Middle frontal gyrus (tissue), 1 donor: ENCODE measurements around the gene NTMT1.

Experiments
- DNase-seq: peaks from one replicate; pipeline ENCODE4 v3.0.0-alpha.2; 2015; ENCODE audit warnings: low spot score; ENCODE audit errors: extremely low spot score

NTMT1 gene

GRCh38 chr9:129596541-129597331, 29.2 kb upstream of the NTMT1 start:
- DNase-seq, result no peak

DNA sequence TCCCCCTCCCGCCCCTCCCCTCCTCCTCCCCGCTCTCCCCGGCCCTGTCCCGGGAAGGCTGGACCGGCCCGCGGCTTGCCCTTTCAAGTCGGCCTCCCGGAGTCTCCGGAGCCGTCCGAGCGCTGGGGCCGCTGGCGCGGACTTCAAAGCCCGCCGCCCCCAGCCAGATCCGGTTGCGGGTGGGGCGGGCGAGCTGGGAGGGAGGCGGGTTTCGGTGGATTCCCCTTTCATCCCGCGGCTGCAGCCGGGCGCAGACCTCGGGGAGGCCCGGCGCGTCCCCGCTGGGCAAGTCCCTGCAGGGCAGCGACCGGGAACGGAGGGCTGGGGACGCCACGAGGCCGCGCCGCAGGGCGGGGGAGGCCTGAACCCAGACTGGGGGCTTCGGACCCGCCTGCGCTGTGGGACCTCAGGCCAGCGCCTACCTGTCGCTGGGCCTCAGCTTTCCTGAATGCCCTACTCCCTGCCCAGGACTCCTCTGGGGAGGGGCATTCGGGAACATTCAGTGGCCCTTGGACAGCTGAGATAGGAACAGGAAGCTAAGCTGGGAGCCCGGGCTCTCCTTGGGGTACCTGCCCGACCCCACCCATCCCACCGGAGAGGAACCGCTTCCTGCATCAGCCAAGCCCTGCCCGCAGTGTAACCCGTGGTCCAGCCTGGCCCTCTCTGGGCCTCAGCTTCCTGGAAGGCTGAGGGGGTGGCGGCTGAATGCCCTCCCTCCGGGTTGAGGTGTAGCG, 28.4 kb upstream of the NTMT1 start:
- no peak for DNase-seq

GRCh38 chr9:129598089-129598596, 27.8 kb upstream of the NTMT1 start:
- no peak for DNase-seq

- no peak for DNase-seq
Observed at GRCh38 chr9:129601082-129601674, 24.8 kb upstream of the NTMT1 start.

DNA sequence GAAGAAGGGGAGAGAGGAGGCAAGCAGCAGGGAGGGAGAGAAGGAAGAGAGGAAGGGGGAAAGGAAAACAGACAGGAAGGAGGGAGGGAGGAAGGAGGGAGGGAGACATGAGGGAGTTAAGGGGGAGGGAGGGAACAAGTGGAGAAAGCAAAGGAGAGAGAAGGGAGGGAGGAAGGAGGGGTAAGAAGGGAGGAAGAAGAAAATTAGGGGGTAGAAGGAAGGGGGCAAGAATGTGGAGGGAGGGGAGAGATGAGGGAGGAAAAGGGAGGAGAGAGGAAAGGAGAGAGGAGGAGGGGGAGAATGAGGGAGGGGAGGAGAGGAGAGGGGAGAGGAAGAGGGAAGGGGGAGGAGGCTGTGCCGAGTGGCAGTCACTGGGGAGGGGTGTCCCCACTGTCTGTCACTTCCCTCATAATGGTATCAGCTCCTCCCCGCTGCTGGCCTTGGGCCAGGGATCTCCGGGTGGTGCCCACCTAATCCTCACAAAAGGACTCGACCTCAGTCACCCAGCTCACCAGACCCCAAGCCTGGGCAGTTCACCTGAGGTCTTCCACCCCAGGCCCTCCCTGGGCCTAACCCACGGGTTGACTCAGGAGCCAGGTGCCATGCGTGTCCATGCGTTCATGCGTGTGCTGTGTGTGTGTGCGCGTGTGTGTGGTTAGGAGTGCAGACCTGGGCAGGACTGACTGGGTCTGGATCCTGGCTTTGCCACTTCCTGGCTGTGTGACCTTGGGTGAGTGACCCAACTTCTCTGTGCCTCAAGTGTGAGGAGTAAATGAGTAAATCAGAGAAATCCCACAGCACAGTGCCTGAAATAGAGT, 23.2 kb upstream of the NTMT1 start:
- DNase-seq, result no peak

- DNase-seq, result no peak
Observed at GRCh38 chr9:129604056-129604765, 21.8 kb upstream of the NTMT1 start.

DNA sequence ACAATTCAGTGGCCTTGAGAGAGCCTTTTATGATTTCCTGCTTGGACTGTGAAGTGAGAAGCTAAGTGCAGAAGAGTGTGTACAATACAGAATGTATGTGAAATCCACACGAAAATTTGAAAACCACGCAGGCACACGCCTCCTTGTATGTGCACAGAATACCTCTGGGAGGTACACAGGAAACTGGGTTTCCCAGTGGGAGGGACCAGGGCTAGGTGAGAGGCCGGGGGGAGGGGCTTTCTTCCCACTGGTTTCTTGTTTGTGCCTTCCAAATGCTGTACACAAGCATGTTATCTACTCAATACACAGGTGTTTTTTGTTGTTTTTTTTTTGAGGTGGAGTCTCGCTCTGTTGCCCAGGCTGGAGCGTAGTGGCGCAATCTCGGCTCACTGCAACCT, 21.2 kb upstream of the NTMT1 start:
- no peak for DNase-seq

DNA sequence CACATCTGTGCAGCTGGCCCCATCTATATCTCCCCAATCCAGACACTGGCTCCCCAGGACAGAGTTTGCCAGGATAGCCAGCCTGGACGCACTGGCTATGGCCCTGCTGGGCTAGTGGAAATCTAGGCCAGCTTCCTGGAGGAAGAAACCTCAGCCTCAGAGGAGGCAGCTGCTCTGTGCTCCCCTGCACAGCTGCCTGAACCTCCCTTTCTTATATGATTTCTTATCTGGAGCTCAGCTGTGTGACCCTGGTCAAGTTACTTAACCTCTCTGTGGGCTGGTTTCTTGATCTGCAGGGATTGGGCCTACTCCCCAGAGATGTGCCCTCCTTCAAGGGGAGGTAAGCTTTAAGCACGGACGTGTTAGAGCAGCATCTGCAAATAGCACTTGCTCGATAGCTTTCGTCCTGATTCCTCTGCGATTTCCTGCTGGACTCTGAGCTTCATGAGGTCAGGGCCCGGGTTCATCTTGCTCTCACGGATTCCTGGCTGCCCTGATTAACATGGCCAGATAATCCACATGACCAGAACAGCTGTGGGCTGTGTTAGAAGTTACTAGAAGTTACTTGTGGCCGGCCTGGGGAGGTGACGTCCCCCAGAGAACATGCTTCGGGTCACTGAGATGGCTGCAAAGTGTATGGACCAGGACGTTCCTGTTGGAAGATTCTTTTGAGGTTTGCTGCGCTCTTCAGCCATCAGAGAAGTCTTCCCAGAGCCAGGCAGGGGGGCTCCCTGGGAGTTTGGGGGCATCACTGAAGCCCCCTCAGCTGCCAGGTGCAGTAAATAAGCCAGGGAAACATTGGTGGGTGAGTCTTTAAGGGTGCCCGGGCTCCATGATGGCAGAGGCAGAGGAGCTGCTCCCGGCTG, 19.6 kb upstream of the NTMT1 start:
- DNase-seq, result no peak

DNA sequence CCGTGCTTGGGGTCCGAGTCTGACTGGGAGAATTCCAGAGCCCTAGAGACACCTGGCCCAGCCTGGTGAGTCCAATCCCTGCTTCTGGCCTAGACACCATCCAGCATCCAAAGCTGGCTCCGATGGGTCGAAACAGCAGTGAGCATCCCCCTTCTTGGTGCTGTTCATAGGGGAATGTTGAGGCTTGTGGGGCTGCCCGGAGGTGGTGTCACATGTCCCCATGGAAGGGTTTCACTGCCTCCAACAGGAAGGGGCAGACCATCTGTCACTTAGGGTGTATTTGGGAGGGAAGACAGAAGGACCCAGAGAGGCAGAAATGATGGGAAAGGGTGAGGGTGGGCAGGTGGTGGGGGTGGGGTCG, 19.0 kb upstream of the NTMT1 start:
- DNase-seq, result no peak

GRCh38 chr9:129608561-129609481, 17.1 kb upstream of the NTMT1 start:
- no peak for DNase-seq

- DNase-seq, result no peak
Observed at GRCh38 chr9:129609486-129610212, 16.3 kb upstream of the NTMT1 start.

DNA sequence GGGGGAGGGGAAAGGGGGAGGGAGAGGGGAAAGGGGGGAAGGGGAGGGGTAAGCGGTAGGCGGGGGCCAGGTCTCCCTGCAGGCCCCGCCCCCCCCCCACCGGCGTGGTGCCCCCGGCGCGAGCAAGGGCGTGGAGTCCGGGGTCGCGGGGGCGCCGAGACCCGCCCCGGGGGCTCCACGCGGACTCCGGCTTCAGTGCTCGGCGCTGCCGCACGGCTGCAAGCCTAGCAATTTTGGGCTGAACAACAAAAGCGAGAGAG, 15.8 kb upstream of the NTMT1 start:
- no peak for DNase-seq

DNA sequence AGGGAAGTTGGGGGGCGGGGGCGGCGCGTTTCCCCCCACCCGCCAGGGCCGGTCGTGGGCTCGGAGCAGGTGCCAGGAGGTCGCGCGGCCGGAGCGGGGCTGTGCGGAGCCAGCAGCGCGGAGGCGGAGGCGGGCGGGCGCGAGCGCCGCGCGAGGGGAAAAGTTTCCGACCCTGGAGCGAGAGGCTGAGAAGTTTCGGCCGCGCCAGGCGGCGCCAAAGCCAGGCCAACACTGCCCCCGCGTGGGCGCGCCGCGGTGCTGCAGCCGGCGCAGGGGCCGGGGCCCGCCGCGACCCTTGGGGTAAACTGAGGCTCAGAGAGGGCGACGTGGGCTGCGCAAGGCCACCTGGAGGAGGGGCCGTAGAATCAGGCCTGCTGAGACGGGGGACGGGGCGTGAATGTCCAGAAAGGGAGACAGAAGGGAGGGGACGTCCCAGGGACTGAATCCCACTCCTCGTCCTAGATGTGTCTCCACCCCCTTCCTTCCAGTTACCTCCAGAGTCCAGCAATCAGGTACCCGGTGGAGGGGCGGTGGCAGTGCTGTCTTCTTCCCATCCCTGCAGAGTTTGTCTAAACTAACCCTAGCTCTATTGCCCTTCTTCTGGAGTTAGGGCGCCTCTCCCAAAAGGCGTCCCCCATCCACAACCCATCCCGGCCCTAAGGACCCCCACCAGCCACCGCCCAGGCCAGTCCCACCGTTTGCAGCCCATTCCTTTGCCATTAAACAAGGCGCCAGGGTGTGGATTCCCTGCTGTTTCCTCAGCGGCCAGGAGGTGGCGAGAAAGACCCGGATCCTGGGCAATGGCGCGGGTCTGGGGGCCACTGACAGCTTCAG, 15.3 kb upstream of the NTMT1 start:
- DNase-seq, result no peak

- DNase-seq, result no peak
Observed at GRCh38 chr9:129611307-129611800, 14.6 kb upstream of the NTMT1 start.

- DNase-seq, result no peak
Observed at GRCh38 chr9:129612123-129612522, 13.8 kb upstream of the NTMT1 start.

- DNase-seq, result no peak
Observed at GRCh38 chr9:129612815-129613519, 13.0 kb upstream of the NTMT1 start.
